DOHH2 (cell line): ENCODE measurements around the gene POU6F1.

Experiments used
- EZH2phosphoT487 ChIP-seq: fragments of 200-600 bp; sonication (generic); IDR thresholded peaks from 2 replicates; pipeline ENCODE4 v1.6.1; 2017; ENCODE audit warnings: borderline replicate concordance, mild to moderate bottlenecking, antibody characterized with exemption, low read length, moderate library complexity, mixed read lengths
- TF ChIP-seq, protein P1 (sequence below): fragments of 200-600 bp; sonication (generic); IDR thresholded peaks from one replicate; pipeline ENCODE4 v1.5.1; 2014; ENCODE audit warnings: antibody characterized with exemption, mild to moderate bottlenecking, low read depth, low read length; ENCODE audit not compliant: poor library complexity, severe bottlenecking

GRCh38 chr12:51254536-51254935 lies 36.7 kb upstream of the POU6F1 start:
- TF ChIP-seq, protein P1, sequence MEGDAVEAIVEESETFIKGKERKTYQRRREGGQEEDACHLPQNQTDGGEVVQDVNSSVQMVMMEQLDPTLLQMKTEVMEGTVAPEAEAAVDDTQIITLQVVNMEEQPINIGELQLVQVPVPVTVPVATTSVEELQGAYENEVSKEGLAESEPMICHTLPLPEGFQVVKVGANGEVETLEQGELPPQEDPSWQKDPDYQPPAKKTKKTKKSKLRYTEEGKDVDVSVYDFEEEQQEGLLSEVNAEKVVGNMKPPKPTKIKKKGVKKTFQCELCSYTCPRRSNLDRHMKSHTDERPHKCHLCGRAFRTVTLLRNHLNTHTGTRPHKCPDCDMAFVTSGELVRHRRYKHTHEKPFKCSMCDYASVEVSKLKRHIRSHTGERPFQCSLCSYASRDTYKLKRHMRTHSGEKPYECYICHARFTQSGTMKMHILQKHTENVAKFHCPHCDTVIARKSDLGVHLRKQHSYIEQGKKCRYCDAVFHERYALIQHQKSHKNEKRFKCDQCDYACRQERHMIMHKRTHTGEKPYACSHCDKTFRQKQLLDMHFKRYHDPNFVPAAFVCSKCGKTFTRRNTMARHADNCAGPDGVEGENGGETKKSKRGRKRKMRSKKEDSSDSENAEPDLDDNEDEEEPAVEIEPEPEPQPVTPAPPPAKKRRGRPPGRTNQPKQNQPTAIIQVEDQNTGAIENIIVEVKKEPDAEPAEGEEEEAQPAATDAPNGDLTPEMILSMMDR = no peak
- TF ChIP-seq EZH2phosphoT487 = no peak
